A673 (cell line): Measurements from ENCODE around the gene MDH1B. TPM values are rescaled to one million over a fixed set of nuclear protein-coding genes. Genes with fewer than 3 reads are reported as not detected.

Experiments
- BruUV-seq: library from RNA; stranded (reverse); fragments of 400-500 nt; replicated peaks from 2 replicates; lab custom pipeline; 2021; lab: Mats Ljungman, UMichigan
- CTCF ChIA-PET: fragments of 300-600 bp; sonication (Branson Sonifier 250); formaldehyde crosslinking; loops from one replicate; lab custom pipeline; 2022; ENCODE audit warnings: antibody characterized with exemption; lab: Charles Lee
- POLR2A ChIA-PET: fragments of 300-600 bp; sonication (Branson Sonifier 250); formaldehyde crosslinking; loops from one replicate; lab custom pipeline; 2022; ENCODE audit warnings: antibody characterized with exemption; ENCODE audit not compliant: low non-redundant PET; lab: Charles Lee
- DNase-seq: peaks from one replicate; pipeline ENCODE4 v3.0.0-alpha.2; 2015; ENCODE audit warnings: low spot score
- H3K27ac ChIP-seq: fragments of 200-600 bp; sonication (generic); 2 replicates; pipeline ENCODE4 v1.5.1; 2016; ENCODE audit warnings: mixed run types, low read depth, mild to moderate bottlenecking, mixed read lengths, antibody characterized with exemption, low read length; ENCODE audit not compliant: poor library complexity, severe bottlenecking
- H3K27me3 ChIP-seq: fragments of 200-600 bp; sonication (generic); replicated peaks from 2 replicates; pipeline ENCODE4 v1.6.1; 2017; ENCODE audit warnings: mixed run types, low read depth, mild to moderate bottlenecking, mixed read lengths, antibody characterized with exemption, low read length; ENCODE audit not compliant: insufficient read depth, poor library complexity
- H3K36me3 ChIP-seq: fragments of 200-600 bp; sonication (generic); 2 replicates; pipeline ENCODE4 v1.6.1; 2016; ENCODE audit warnings: mixed run types, mild to moderate bottlenecking, mixed read lengths, antibody characterized with exemption, low read length; ENCODE audit not compliant: insufficient read depth, poor library complexity, severe bottlenecking
- H3K4me1 ChIP-seq: fragments of 200-600 bp; sonication (generic); 2 replicates; pipeline ENCODE4 v1.6.1; 2017; ENCODE audit warnings: mixed run types, mild to moderate bottlenecking, mixed read lengths, antibody characterized with exemption, low read length; ENCODE audit not compliant: insufficient read depth, poor library complexity, severe bottlenecking
- H3K4me3 ChIP-seq: fragments of 200-600 bp; sonication (generic); 2 replicates; pipeline ENCODE4 v1.5.1; 2016; ENCODE audit warnings: low read depth, mixed run types, mild to moderate bottlenecking, mixed read lengths, low read length; ENCODE audit not compliant: poor library complexity, severe bottlenecking
- H3K9me3 ChIP-seq: fragments of 200-600 bp; sonication (generic); 2 replicates; pipeline ENCODE4 v1.6.1; 2016; ENCODE audit warnings: mixed run types, low read depth, mild to moderate bottlenecking, mixed read lengths, antibody characterized with exemption, low read length; ENCODE audit not compliant: poor library complexity, severe bottlenecking
- EZH2 ChIP-seq: fragments of 200-600 bp; sonication (generic); IDR thresholded peaks from 2 replicates; pipeline ENCODE4 v1.6.1; 2017; ENCODE audit warnings: borderline replicate concordance, low read depth, mild to moderate bottlenecking, mixed read lengths, antibody characterized with exemption, low read length; ENCODE audit not compliant: poor library complexity, severe bottlenecking
- intact Hi-C: fragments of 100-400 bp; cut with micrococcal nuclease; formaldehyde crosslinking; loops from one replicate; pipeline ENCODE4 v1.10.0; 2022; ENCODE audit not compliant: unreplicated experiment
- total RNA-seq: library from RNA; stranded (reverse); gene quantifications from 2 replicates; pipeline ENCODE4 v1.2.3, GENCODE V29; 2021
- TF ChIP-seq, protein P1 (sequence below): fragments of 300-800, 200-600 bp; sonication (generic); conservative IDR thresholded peaks from 2 replicates; pipeline ENCODE4 v1.5.1; 2017; ENCODE audit warnings: low read depth, mild to moderate bottlenecking, antibody characterized with exemption, low read length, moderate library complexity, mixed read lengths

Gene MDH1B
- total RNA-seq, 1 experiment from 2014 or later: 0.86 TPM

GRCh38 chr2:206723288-206723687, 41.8 kb downstream of the MDH1B start:
- BruUV-seq: no TSS peak

DNA sequence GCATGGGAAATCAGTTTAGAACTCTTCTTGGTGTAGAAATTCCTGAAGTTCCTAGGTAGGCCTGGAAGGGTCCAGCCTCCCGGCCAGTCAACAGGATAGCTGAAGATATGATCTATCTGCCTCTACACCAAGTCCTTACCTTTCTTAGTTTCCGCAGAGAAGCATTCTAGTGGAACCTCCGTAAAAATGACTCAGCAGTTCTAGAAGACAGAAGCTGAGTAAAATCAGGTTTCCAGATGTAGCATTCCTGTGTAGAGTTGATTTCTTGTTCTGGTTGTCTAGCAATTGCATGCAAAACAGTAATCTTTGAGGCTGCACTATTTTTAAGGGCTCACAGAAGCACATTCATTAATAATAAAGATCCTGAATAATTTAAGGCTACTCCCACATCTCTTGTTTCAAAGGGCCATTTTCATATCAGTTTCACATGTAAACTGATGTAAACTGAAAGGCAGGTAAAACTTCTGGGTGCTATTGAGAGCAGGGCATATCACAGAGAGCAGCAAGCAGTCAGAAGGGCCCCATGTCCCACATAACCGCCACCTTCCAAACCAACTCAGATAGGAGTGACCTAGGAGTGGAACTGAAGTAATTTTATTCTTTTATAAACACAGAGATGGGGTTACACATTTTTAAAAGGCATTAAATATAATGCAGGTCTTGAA, 43.7 kb downstream of the MDH1B start:
- intact Hi-C loops: no loop called here
- Histone ChIP-seq H3K4me1 (no peaks in the 10 kb centered on the region), H3K36me3 (no peaks in the 10 kb centered on the region), H3K27me3 (no peaks in the 10 kb centered on the region), H3K27ac (no peak overlapping the region), H3K9me3 (no peaks in the 10 kb centered on the region), H3K4me3 (no peak overlapping the region)
- no peak for TF ChIP-seq EZH2
- TF ChIP-seq, protein P1, sequence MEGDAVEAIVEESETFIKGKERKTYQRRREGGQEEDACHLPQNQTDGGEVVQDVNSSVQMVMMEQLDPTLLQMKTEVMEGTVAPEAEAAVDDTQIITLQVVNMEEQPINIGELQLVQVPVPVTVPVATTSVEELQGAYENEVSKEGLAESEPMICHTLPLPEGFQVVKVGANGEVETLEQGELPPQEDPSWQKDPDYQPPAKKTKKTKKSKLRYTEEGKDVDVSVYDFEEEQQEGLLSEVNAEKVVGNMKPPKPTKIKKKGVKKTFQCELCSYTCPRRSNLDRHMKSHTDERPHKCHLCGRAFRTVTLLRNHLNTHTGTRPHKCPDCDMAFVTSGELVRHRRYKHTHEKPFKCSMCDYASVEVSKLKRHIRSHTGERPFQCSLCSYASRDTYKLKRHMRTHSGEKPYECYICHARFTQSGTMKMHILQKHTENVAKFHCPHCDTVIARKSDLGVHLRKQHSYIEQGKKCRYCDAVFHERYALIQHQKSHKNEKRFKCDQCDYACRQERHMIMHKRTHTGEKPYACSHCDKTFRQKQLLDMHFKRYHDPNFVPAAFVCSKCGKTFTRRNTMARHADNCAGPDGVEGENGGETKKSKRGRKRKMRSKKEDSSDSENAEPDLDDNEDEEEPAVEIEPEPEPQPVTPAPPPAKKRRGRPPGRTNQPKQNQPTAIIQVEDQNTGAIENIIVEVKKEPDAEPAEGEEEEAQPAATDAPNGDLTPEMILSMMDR: no peak
- CTCF ChIA-PET: no interaction called here
- POLR2A ChIA-PET: no interaction called here
- BruUV-seq: no TSS peak
- no peak for DNase-seq

More at GRCh38 chr2:206723288-206723687, 41.8 kb downstream of the MDH1B start:
- intact Hi-C loops: no loop called here
- Histone ChIP-seq H3K27ac (no peak overlapping the region), H3K4me3 (no peak overlapping the region), H3K36me3 (no peaks in the 10 kb centered on the region), H3K27me3 (no peaks in the 10 kb centered on the region), H3K9me3 (no peaks in the 10 kb centered on the region), H3K4me1 (no peaks in the 10 kb centered on the region)
- TF ChIP-seq EZH2: no peak
- TF ChIP-seq, protein P1: no peak
- POLR2A ChIA-PET: no interaction called here
- CTCF ChIA-PET: no interaction called here
- no peak for DNase-seq

- no peaks in the 10 kb centered on the region for H3K9me3 ChIP-seq
- POLR2A ChIA-PET: no interaction called here
- peaks cover 1% of the 10 kb centered on the region for H3K27me3 ChIP-seq
- TF ChIP-seq EZH2: no peak
- CTCF ChIA-PET: no interaction called here
- H3K36me3 ChIP-seq: no peaks in the 10 kb centered on the region
- H3K27ac ChIP-seq: no peak within 1 kb of the TSS
- intact Hi-C loops: no loop called here
- no TSS peak for BruUV-seq
- no peak within 1 kb of the TSS for H3K4me3 ChIP-seq
- no peak for DNase-seq
- no peaks in the 10 kb centered on the region for H3K4me1 ChIP-seq
Measured at GRCh38 chr2:206718296-206718695, 46.8 kb downstream of the MDH1B start, which contains the start of gene DYTN. Gene DYTN, minus strand, starts transcription at chr2:206718396. Its CDS starts 117 bp downstream, at chr2:206718279.
